DND-41 (cell line): ENCODE data around the gene SCOC.
"Not testable (repeated sequence)": the region's sequence is repeated elsewhere in the genome, so short reads cannot be mapped to it uniquely, and the experiment has no call there.

Source experiments
- ATAC-seq: fragments of 200-7000 bp; cut with Tn5 transposase; 3 replicates; pipeline ENCODE4 v1.9.1; 2021; ENCODE audit warnings: low read depth; ENCODE audit not compliant: insufficient read depth
- DNase-seq: peaks from one replicate; pipeline ENCODE4 v3.0.0-alpha.2; 2020
- H2AFZ ChIP-seq: 2 replicates; pipeline ENCODE4 v1.6.0; 2012; ENCODE audit warnings: low read depth, low read length
- H3K27ac ChIP-seq: 2 replicates; pipeline ENCODE4 v1.5.1; 2012; ENCODE audit warnings: low read length, inconsistent platforms
- H3K27me3 ChIP-seq: fragments of 200-600 bp; sonication (generic); 2 replicates; pipeline ENCODE4 v1.6.0; 2012; ENCODE audit warnings: low read length, mild to moderate bottlenecking, inconsistent platforms; ENCODE audit not compliant: insufficient read depth, poor library complexity
- H3K36me3 ChIP-seq: 2 replicates; pipeline ENCODE4 v1.5.1; 2012; ENCODE audit warnings: low read length, inconsistent platforms; ENCODE audit not compliant: insufficient read depth
- H3K4me1 ChIP-seq: 2 replicates; pipeline ENCODE4 v1.5.1; 2012; ENCODE audit warnings: mild to moderate bottlenecking, low read length; ENCODE audit not compliant: insufficient read depth
- H3K4me2 ChIP-seq: 2 replicates; pipeline ENCODE4 v1.6.0; 2012; ENCODE audit warnings: mild to moderate bottlenecking, moderate library complexity, low read length, inconsistent platforms; ENCODE audit not compliant: insufficient read depth
- H3K4me3 ChIP-seq, 2 experiments: fragments of 200-600 bp in 1 of 2; shearing (Covaris generic) in 1 of 2; 2 replicates each; pipeline ENCODE4 v1.5.1; 2012 to 2016; ENCODE audit warnings: inconsistent platforms in 2 of 2, low read length in 2 of 2, mild to moderate bottlenecking in 2 of 2, low read depth in 1 of 2, moderate library complexity in 1 of 2
- H3K79me2 ChIP-seq: 2 replicates; pipeline ENCODE4 v1.6.0; 2012; ENCODE audit warnings: low read length, inconsistent platforms; ENCODE audit not compliant: insufficient read depth
- H3K9ac ChIP-seq: 2 replicates; pipeline ENCODE4 v1.6.0; 2012; ENCODE audit warnings: low read depth, mild to moderate bottlenecking, inconsistent platforms, low read length, moderate library complexity
- H3K9me3 ChIP-seq: 2 replicates; pipeline ENCODE4 v1.5.1; 2012; ENCODE audit warnings: low read length, moderate library complexity, mild to moderate bottlenecking, inconsistent platforms; ENCODE audit not compliant: insufficient read depth, severe bottlenecking
- H4K20me1 ChIP-seq: 2 replicates; pipeline ENCODE4 v1.6.0; 2012; ENCODE audit warnings: low read length; ENCODE audit not compliant: insufficient read depth
- CTCF ChIP-seq: IDR thresholded peaks from 2 replicates; pipeline ENCODE4 v1.5.1; 2012; ENCODE audit warnings: borderline replicate concordance, low read length, moderate library complexity, mild to moderate bottlenecking; ENCODE audit not compliant: poor library complexity, severe bottlenecking; ENCODE audit errors: extremely low read depth
- EZH2 ChIP-seq: IDR thresholded peaks from 3 replicates; pipeline ENCODE4 v1.6.1; 2012; ENCODE audit warnings: borderline replicate concordance, low read depth, mild to moderate bottlenecking, moderate library complexity, low read length, inconsistent platforms; ENCODE audit not compliant: severe bottlenecking

SCOC gene

GRCh38 chr4:140400111-140400510, 26.7 kb downstream of the SCOC start:
- H3K9me3 ChIP-seq: no peaks in the 10 kb centered on the region
- no peaks in the 10 kb centered on the region for H3K79me2 ChIP-seq
- H4K20me1 ChIP-seq: no peaks in the 10 kb centered on the region
- H3K4me1 ChIP-seq: no peaks in the 10 kb centered on the region
- H3K9ac ChIP-seq: no peak overlapping the region
- no peak for TF ChIP-seq CTCF
- no peak for TF ChIP-seq EZH2
- no peak overlapping the region for H3K4me2 ChIP-seq
- H3K4me3 ChIP-seq: no peak overlapping the region
- H3K36me3 ChIP-seq: no peaks in the 10 kb centered on the region
- no peak for DNase-seq
- peaks cover 3% of the 10 kb centered on the region for H3K27me3 ChIP-seq
- no peak overlapping the region for H3K27ac ChIP-seq
- no peak overlapping the region for H2AFZ ChIP-seq
- ATAC-seq: no peak

DNA sequence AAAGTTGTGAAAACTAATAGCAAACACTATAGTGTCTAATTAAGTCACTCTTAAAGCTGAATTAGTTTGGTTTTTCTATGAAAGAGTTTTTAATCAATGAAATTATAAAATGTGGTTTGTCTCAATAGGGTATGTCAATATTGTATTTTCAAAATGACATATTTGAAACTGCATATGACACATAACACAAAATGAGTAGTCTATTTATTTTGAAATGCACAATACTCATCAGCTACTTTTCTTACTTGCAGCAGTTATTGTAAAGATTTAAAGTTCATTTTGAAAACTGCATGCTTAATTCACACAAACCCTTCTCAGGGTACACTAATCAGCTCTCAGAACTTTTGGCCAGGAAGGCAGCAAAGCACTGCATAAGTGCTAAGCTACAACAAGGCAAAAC, 32.8 kb downstream of the SCOC start:
- Histone ChIP-seq H3K4me1 (no peaks in the 10 kb centered on the region), H3K79me2 (no peaks in the 10 kb centered on the region), H3K27me3 (peaks cover 7% of the 10 kb centered on the region), H4K20me1 (no peaks in the 10 kb centered on the region), H3K27ac (no peak overlapping the region), H2AFZ (no peak overlapping the region), H3K4me3 (no peak overlapping the region), H3K4me2 (no peak overlapping the region), H3K9ac (no peak overlapping the region), H3K36me3 (no peaks in the 10 kb centered on the region), H3K9me3 (no peaks in the 10 kb centered on the region)
- TF ChIP-seq CTCF (no peak), EZH2 (no peak)
- no peak for ATAC-seq
- DNase-seq: no peak

GRCh38 chr4:140408974-140409373, 35.5 kb downstream of the SCOC start:
- H2AFZ ChIP-seq: no peak overlapping the region
- H3K27me3 ChIP-seq: peaks cover 8% of the 10 kb centered on the region
- H3K36me3 ChIP-seq: no peaks in the 10 kb centered on the region
- no peak overlapping the region for H3K4me2 ChIP-seq
- H3K4me1 ChIP-seq: no peaks in the 10 kb centered on the region
- no peak for ATAC-seq
- H3K9ac ChIP-seq: no peak overlapping the region
- TF ChIP-seq CTCF (no peak), EZH2 (no peak)
- no peak overlapping the region for H3K4me3 ChIP-seq
- no peak for DNase-seq
- no peak overlapping the region for H3K27ac ChIP-seq
- H4K20me1 ChIP-seq: no peaks in the 10 kb centered on the region
- H3K79me2 ChIP-seq: no peaks in the 10 kb centered on the region
- no peaks in the 10 kb centered on the region for H3K9me3 ChIP-seq

DNA sequence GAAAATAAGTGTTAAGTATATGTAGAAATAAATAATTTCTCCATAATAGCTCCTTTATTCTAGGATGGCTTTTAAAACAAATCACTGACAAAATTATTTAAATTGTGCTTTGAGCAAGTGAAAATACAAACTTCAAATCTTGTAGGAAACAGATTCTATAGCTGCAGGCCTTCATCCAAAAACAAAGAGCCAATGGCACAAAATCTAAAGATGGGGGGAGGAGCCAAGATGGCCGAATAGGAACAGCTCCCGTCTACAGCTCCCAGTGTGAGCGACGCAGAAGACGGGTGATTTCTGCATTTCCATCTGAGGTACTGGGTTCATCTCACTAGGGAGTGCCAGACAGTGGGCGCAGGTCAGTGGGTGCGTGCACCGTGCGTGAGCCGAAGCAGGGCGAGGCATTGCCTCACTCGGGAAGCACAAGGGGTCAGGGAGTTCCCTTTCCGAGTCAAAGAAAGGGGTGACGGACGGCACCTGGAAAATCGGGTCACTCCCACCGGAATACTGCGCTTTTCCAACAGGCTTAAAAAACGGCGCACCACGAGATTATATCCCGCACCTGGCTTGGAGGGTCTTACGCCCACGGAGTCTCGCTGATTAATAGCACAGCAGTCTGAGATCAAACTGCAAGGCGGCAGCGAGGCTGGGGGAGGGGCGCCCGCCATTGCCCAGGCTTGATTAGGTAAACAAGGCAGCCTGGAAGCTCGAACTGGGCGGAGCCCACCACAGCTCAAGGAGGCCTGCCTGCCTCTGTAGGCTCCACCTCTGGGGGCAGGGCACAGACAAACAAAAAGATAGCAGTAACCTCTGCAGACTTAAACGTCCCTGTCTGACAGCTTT, 39.9 kb downstream of the SCOC start:
- ATAC-seq, DNase-seq, H3K9me3 ChIP-seq, H3K79me2 ChIP-seq, H3K4me2 ChIP-seq, H2AFZ ChIP-seq, H3K36me3 ChIP-seq, H4K20me1 ChIP-seq, H3K27me3 ChIP-seq, H3K4me3 ChIP-seq, H3K27ac ChIP-seq, H3K9ac ChIP-seq, H3K4me1 ChIP-seq: not testable (repeated sequence)
